Measurements from ENCODE around the gene UNC119.

Gene UNC119

GRCh38 chr17:28572259-28573039, 20.0 kb upstream of the UNC119 start:
- no peak for DNase-seq

- peak; percentile 86 for DNase-seq
Observed at GRCh38 chr17:28571361-28572122, 19.1 kb upstream of the UNC119 start, which contains the start of gene PIGS. TSS of gene PIGS (minus strand) at chr17:28571524. CDS start at chr17:28571496, 28 bp downstream.

- DNase-seq, result peak; percentile 67
Observed at GRCh38 chr17:28570716-28571360, 18.4 kb upstream of the UNC119 start.

GRCh38 chr17:28569446-28569845, 17.0 kb upstream of the UNC119 start:
- no peak for DNase-seq

GRCh38 chr17:28567604-28568003, 15.2 kb upstream of the UNC119 start:
- no peak for DNase-seq

- DNase-seq, result no peak
Observed at GRCh38 chr17:28563475-28563874, 11.1 kb upstream of the UNC119 start.

GRCh38 chr17:28555022-28555421, 2.6 kb upstream of the UNC119 start:
- no peak for DNase-seq

GRCh38 chr17:28554565-28554964, 2.1 kb upstream of the UNC119 start:
- DNase-seq, result no peak

GRCh38 chr17:28553000-28553505, 629 bp upstream of the UNC119 start:
- DNase-seq, result no peak

- peak; percentile 8 for DNase-seq
Observed at GRCh38 chr17:28551421-28552175, 826 bp downstream of the UNC119 start.

GRCh38 chr17:28550858-28551257, 1.6 kb downstream of the UNC119 start:
- DNase-seq, result no peak

- no peak for DNase-seq
Observed at GRCh38 chr17:28549236-28550132, 2.9 kb downstream of the UNC119 start.

GRCh38 chr17:28548417-28549130, 3.9 kb downstream of the UNC119 start:
- DNase-seq, result no peak

- DNase-seq, result peak; percentile 26
Observed at GRCh38 chr17:28547623-28548416, 4.6 kb downstream of the UNC119 start.

GRCh38 chr17:28547096-28547622, 5.3 kb downstream of the UNC119 start:
- no peak for DNase-seq

GRCh38 chr17:28545787-28546415, 6.5 kb downstream of the UNC119 start:
- no peak for DNase-seq

- DNase-seq, result no peak
Observed at GRCh38 chr17:28545141-28545503, 7.3 kb downstream of the UNC119 start.

GRCh38 chr17:28544402-28545140, 7.9 kb downstream of the UNC119 start:
- DNase-seq, result no peak

- DNase-seq, result no peak
Observed at GRCh38 chr17:28541439-28541838, 11.0 kb downstream of the UNC119 start.
